Nephron progenitor cell (in vitro differentiated cells): Measurements from ENCODE around the gene IRF5.
A peak's percentile ranks its signal among the peaks of the same experiment; 100 is the strongest.

Experiments
- DNase-seq: peaks from one replicate; pipeline ENCODE4 v3.0.0; 2021
- H3K27ac Mint-ChIP-seq: 2 replicates; pipeline ENCODE4 v1.8.0; 2021; ENCODE audit warnings: mild to moderate bottlenecking, moderate library complexity, mixed read lengths
- H3K27me3 Mint-ChIP-seq: 2 replicates; pipeline ENCODE4 v1.8.0; 2021; ENCODE audit warnings: mild to moderate bottlenecking, low read depth, mixed read lengths; ENCODE audit not compliant: poor library complexity
- H3K36me3 Mint-ChIP-seq: 2 replicates; pipeline ENCODE4 v1.8.0; 2021; ENCODE audit warnings: low read depth, mixed read lengths
- H3K4me1 Mint-ChIP-seq: 2 replicates; pipeline ENCODE4 v1.8.0; 2021; ENCODE audit warnings: mixed read lengths
- H3K4me3 Mint-ChIP-seq: 2 replicates; pipeline ENCODE4 v1.8.0; 2021; ENCODE audit warnings: mild to moderate bottlenecking, moderate library complexity, mixed read lengths
- H3K9me3 Mint-ChIP-seq: 2 replicates; pipeline ENCODE4 v1.8.0; 2021; ENCODE audit warnings: mild to moderate bottlenecking, moderate library complexity, mixed read lengths
- TF ChIP-seq, protein P1 (sequence below): fragments of 200-600 bp; sonication (generic); IDR thresholded peaks from 2 replicates; pipeline ENCODE4 v1.5.0; 2021; ENCODE audit warnings: antibody characterized with exemption

The IRF5 gene

DNA sequence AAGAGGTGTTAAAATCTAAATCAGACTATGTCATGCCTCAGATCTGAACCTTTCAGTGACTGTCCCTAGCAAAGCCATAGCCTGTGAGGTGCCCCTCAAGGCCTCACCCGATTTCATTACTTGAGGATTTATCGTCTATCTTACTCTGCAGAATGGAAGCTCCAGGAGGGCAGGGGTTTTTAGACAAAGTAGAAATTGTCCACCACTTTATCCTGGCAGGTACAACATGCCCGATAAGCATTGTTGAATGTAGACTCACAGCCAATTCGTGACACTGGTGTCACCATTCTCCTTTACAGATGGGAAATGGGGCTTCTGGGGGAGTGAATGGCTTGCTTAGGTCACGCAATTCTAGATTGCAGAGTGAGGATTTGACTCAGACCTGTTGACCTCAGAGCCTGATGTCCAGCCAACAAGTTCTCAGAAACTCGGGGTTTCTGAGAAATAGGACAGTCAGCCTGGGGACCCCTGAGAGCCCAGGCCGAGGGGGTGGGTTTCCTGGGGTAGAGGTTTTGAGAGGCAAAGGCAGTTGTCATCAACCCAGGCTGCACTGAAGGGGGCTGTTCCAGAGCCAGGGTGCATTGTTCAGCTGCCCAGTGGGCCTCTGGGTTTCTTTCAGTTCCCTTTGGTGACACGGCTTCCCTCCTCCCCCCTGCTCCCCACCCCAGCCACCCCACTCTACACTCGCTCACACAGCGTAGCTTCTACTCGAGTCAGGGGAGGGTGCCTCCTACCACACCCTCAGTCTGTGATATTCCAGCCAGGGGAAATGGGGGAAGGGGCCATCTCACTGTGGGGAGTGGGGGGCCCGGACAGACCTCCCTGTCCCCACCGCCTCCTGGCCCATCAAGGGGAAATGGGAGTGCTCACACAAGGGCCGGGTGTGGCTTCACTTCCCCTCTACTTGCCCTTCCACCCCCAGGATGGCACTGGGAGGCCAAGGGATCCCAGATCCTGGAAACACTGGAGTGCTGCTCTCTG is 3.1 kb upstream of the IRF5 start:
- TF ChIP-seq, protein P1, sequence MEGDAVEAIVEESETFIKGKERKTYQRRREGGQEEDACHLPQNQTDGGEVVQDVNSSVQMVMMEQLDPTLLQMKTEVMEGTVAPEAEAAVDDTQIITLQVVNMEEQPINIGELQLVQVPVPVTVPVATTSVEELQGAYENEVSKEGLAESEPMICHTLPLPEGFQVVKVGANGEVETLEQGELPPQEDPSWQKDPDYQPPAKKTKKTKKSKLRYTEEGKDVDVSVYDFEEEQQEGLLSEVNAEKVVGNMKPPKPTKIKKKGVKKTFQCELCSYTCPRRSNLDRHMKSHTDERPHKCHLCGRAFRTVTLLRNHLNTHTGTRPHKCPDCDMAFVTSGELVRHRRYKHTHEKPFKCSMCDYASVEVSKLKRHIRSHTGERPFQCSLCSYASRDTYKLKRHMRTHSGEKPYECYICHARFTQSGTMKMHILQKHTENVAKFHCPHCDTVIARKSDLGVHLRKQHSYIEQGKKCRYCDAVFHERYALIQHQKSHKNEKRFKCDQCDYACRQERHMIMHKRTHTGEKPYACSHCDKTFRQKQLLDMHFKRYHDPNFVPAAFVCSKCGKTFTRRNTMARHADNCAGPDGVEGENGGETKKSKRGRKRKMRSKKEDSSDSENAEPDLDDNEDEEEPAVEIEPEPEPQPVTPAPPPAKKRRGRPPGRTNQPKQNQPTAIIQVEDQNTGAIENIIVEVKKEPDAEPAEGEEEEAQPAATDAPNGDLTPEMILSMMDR: no peak
- no peaks in the 10 kb centered on the region for H3K9me3 Mint-ChIP-seq
- H3K4me1 Mint-ChIP-seq: peaks cover 17% of the 10 kb centered on the region
- peaks cover 62% of the 10 kb centered on the region for H3K27me3 Mint-ChIP-seq
- H3K27ac Mint-ChIP-seq: no peak overlapping the region
- no peak overlapping the region for H3K4me3 Mint-ChIP-seq
- H3K36me3 Mint-ChIP-seq: no peaks in the 10 kb centered on the region
- DNase-seq: no peak

DNA sequence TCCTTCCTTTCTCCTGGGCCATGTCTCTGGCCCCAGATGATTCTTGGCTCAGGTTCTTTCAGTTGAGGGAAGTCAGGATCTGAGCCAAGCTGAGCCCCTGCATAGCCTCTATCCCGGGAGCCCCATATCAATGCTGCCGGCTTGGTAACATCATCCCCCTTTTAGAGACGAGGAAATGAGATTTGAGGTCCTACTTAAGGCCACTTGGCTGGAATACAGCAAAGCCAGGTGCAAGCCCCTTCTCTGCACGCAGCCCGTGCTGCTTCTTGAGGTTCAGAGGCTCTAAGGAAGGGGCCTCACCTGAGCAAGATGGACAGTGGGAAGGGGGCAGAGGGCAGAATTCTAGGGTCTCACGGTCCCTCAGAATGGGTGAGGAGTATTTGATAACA is 2.4 kb upstream of the IRF5 start:
- DNase-seq: no peak
- Mint-ChIP-seq H3K4me1 (peaks cover 17% of the 10 kb centered on the region), H3K4me3 (no peak overlapping the region), H3K27me3 (peaks cover 69% of the 10 kb centered on the region), H3K27ac (no peak overlapping the region), H3K9me3 (no peaks in the 10 kb centered on the region), H3K36me3 (no peaks in the 10 kb centered on the region)
- TF ChIP-seq, protein P1: no peak

DNA sequence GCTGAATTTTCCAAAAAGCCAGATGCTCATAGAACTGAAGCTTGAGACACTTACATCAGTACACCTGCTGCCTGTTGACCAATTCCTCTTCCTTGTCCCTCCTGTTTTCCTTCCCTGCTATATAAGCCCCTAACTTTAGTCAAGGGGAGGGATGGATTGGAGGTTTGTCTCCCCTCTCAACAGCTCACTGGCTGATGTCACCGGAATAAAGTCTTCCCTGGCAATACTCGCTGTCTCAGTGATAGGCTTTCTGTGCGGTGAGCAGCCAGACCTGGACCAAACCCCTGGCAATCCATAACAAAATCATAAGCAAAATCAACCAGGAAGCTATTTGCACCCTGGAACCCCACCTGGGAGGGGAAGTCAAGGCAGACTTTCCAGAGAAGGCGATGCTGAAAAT is 929 bp upstream of the IRF5 start:
- no peak for DNase-seq
- peaks cover 21% of the 10 kb centered on the region for H3K4me1 Mint-ChIP-seq
- H3K27ac Mint-ChIP-seq: no peak overlapping the region
- H3K27me3 Mint-ChIP-seq: peaks cover 81% of the 10 kb centered on the region
- TF ChIP-seq, protein P1: no peak
- no peaks in the 10 kb centered on the region for H3K36me3 Mint-ChIP-seq
- H3K9me3 Mint-ChIP-seq: no peaks in the 10 kb centered on the region
- peak overlapping the region; percentile 79 for H3K4me3 Mint-ChIP-seq

DNA sequence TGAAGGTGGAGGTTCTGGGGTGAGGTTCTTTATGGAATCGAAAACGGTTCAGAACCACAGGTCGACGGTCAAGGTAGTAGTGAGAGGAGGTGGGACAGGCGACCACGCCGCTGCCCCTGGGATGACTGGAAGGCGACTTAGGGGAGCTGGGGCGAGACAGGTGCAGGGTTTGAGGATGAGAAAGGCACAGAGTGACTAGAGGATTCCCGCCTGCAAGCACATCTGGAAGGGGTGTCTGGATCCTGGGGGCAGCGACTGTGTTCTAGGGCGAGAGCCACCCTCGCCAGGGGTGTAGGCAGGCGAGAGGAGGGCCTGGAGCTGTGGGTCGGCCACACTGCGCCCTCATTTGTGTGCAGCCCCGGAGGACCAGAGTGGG is 468 bp upstream of the IRF5 start:
- DNase-seq: no peak
- Mint-ChIP-seq H3K4me1 (peaks cover 21% of the 10 kb centered on the region), H3K9me3 (no peaks in the 10 kb centered on the region), H3K27me3 (peaks cover 81% of the 10 kb centered on the region), H3K36me3 (no peaks in the 10 kb centered on the region), H3K27ac (no peak overlapping the region), H3K4me3 (peak overlapping the region; percentile 79)
- TF ChIP-seq, protein P1: no peak

DNA sequence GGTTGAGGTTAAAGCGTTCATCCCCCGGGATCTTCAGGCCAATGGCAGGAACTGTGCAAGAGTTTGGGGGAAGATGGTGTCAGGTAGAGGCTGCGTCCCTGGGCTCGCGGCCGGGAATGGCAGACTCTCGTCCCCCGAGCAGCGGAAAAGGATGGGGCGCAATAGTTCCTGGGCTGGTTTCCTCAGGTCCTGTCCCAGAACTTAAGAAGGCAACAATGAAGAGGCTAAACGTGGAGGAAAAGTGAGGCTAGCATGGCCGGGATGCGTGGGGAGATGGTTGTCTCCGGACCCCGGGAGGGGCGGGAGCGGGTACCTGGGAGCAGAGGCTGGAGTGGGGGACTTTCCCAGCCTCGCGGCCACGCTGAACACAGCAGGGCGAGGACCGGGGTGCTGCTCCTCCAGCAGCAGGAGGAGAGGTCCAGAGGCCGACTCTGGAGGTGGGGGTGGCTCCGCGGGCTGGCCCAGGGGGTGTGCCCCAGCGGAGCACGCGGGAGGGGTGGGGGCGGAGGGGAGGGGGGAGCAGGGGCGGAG is 882 bp downstream of the IRF5 start:
- Mint-ChIP-seq H3K4me1 (peaks cover 16% of the 10 kb centered on the region), H3K4me3 (peak overlapping the region; percentile 76), H3K36me3 (no peaks in the 10 kb centered on the region), H3K27me3 (peaks cover 78% of the 10 kb centered on the region), H3K27ac (no peak overlapping the region), H3K9me3 (no peaks in the 10 kb centered on the region)
- no peak for DNase-seq
- TF ChIP-seq, protein P1: no peak
